Upper lobe of right lung (tissue), 1 donor: ENCODE measurements around the gene STON2. TPM values are rescaled to one million over a fixed set of nuclear protein-coding genes. Genes with fewer than 3 reads are reported as not detected.

ENCODE experiments used
- ATAC-seq: fragments of 200-7000 bp; cut with Tn5 transposase; one replicate; pipeline ENCODE4 v1.9.1; 2020; ENCODE audit warnings: mild to moderate bottlenecking, moderate library complexity
- DNase-seq: peaks from one replicate; pipeline ENCODE4 v3.0.0-alpha.2; 2020
- H3K27ac ChIP-seq: fragments of 200-600 bp; one replicate; pipeline ENCODE4 v1.8.0; 2022
- H3K27me3 ChIP-seq: fragments of 200-600 bp; one replicate; pipeline ENCODE4 v1.8.0; 2022; ENCODE audit warnings: mild to moderate bottlenecking
- H3K36me3 ChIP-seq: fragments of 200-600 bp; one replicate; pipeline ENCODE4 v1.8.0; 2022
- H3K4me1 ChIP-seq: fragments of 200-600 bp; one replicate; pipeline ENCODE4 v1.8.0; 2022
- H3K4me3 ChIP-seq: fragments of 200-600 bp; one replicate; pipeline ENCODE4 v1.8.0; 2022; ENCODE audit warnings: mild to moderate bottlenecking
- H3K9me3 ChIP-seq: fragments of 200-600 bp; one replicate; pipeline ENCODE4 v1.8.0; 2022
- intact Hi-C: fragments of 100-400 bp; cut with DNase I; formaldehyde crosslinking; loops from one replicate; pipeline ENCODE4 v1.11.0; 2022
- total RNA-seq: library from RNA; stranded (reverse); fragmentation: NEBNext Ultra II Directional; extraction: Animal tissue kit (Norgen Biotek cat#: 25700); gene quantifications from one replicate; pipeline ENCODE4 v1.2.1, GENCODE V29; 2021
- TF ChIP-seq, protein P1 (sequence below): fragments of 200-600 bp; IDR thresholded peaks from one replicate; pipeline ENCODE4 v1.8.0; 2022; ENCODE audit warnings: antibody characterized with exemption
- donor health status: DM: no; HTN: yes; CAD: no; lungs with severe emphysema.

The STON2 gene
- total RNA-seq, 1 donor from 2014 or later: 47.7 TPM

DNA sequence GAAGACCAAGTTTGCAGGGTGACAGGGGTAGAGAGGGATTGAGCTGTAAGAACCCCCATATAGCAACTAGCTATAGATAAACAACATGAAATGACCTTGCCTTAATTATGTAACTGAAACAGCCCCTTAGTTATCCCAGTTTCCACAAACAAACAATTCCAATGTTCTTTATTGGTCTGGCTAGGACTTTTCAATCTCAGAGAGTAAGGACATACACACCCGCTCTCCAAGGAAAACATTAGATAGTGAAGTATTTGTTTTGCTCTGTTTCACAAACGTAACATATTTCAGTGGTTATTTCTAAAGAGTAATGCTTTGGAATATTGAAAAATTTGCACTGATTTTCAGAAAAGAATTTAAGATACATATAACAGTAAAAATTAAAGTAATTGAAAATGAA is 127.8 kb downstream of the STON2 start:
- H3K36me3 ChIP-seq: peaks cover 3% of the 10 kb centered on the region
- no peak overlapping the region for H3K4me3 ChIP-seq
- no peaks in the 10 kb centered on the region for H3K4me1 ChIP-seq
- H3K27ac ChIP-seq: no peak overlapping the region
- no peaks in the 10 kb centered on the region for H3K27me3 ChIP-seq
- TF ChIP-seq, protein P1, sequence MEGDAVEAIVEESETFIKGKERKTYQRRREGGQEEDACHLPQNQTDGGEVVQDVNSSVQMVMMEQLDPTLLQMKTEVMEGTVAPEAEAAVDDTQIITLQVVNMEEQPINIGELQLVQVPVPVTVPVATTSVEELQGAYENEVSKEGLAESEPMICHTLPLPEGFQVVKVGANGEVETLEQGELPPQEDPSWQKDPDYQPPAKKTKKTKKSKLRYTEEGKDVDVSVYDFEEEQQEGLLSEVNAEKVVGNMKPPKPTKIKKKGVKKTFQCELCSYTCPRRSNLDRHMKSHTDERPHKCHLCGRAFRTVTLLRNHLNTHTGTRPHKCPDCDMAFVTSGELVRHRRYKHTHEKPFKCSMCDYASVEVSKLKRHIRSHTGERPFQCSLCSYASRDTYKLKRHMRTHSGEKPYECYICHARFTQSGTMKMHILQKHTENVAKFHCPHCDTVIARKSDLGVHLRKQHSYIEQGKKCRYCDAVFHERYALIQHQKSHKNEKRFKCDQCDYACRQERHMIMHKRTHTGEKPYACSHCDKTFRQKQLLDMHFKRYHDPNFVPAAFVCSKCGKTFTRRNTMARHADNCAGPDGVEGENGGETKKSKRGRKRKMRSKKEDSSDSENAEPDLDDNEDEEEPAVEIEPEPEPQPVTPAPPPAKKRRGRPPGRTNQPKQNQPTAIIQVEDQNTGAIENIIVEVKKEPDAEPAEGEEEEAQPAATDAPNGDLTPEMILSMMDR: no peak
- DNase-seq (no peak), ATAC-seq (no peak)
- no peaks in the 10 kb centered on the region for H3K9me3 ChIP-seq
- intact Hi-C loops: loop anchor here (10.0 kb wide), 1 partner anchor 182 kb away; no protein-coding TSS in a partner anchor

DNA sequence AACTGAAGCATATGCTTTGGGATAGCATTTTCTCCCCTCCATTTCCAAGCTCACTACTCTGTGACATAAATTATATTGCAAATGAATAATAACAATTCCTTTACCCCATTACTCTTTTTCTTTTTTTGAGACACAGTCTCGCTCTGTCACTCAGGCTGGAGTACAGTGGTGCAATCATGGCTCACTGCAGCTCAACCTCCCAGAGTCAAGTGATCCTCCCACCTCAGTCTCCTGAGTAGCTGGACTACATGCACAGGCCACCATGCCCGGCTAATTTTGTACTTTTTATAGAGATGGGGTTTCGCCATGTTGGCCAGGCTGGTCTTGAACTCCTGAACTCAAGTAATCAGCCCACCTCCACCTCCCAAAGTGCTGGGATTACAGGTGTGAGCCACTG is 130.1 kb downstream of the STON2 start:
- ATAC-seq: no peak
- TF ChIP-seq, protein P1: no peak
- intact Hi-C loops: loop anchor here (10.0 kb wide), 1 partner anchor 185 kb away; no protein-coding TSS in a partner anchor

GRCh38 chr14:81269100-81269978 is 130.8 kb downstream of the STON2 start:
- H3K9me3 ChIP-seq: no peaks in the 10 kb centered on the region
- no peaks in the 10 kb centered on the region for H3K27me3 ChIP-seq
- H3K4me3 ChIP-seq: no peak overlapping the region
- TF ChIP-seq, protein P1: peak; percentile 82
- H3K27ac ChIP-seq: no peak overlapping the region
- peak; percentile 91 for ATAC-seq
- intact Hi-C loops: no loop called here
- no peaks in the 10 kb centered on the region for H3K4me1 ChIP-seq
- DNase-seq: no peak
- H3K36me3 ChIP-seq: no peaks in the 10 kb centered on the region

More for the DNA sequence above, 130.1 kb downstream of the STON2 start:
- no peak for DNase-seq
- Histone ChIP-seq H3K36me3 (no peaks in the 10 kb centered on the region), H3K4me3 (no peak overlapping the region), H3K9me3 (no peaks in the 10 kb centered on the region), H3K4me1 (no peaks in the 10 kb centered on the region), H3K27me3 (no peaks in the 10 kb centered on the region), H3K27ac (no peak overlapping the region)

DNA sequence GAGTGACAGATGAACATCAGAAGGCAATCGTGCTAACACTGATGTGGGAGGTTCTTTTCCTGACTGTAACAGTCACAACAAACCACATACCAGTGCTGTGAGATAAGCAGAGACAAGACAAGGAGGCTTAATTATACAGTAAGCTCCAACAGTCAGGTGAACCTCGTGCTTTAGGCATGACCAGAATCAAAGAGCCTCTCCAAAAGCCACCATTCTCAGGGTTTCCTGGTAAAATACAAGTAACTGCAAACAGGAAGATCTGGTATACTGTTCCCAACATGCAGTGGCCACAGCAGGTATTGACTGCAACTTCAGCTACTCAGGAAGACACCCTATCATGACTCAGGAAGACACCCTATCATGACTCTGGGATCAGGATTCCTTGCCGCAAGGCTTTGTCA is 132.1 kb downstream of the STON2 start:
- ATAC-seq: no peak
- H3K4me1 ChIP-seq: no peaks in the 10 kb centered on the region
- H3K27me3 ChIP-seq: no peaks in the 10 kb centered on the region
- H3K36me3 ChIP-seq: no peaks in the 10 kb centered on the region
- H3K9me3 ChIP-seq: no peaks in the 10 kb centered on the region
- TF ChIP-seq, protein P1: no peak
- H3K27ac ChIP-seq: no peak overlapping the region
- intact Hi-C loops: no loop called here
- H3K4me3 ChIP-seq: no peak overlapping the region
- no peak for DNase-seq

DNA sequence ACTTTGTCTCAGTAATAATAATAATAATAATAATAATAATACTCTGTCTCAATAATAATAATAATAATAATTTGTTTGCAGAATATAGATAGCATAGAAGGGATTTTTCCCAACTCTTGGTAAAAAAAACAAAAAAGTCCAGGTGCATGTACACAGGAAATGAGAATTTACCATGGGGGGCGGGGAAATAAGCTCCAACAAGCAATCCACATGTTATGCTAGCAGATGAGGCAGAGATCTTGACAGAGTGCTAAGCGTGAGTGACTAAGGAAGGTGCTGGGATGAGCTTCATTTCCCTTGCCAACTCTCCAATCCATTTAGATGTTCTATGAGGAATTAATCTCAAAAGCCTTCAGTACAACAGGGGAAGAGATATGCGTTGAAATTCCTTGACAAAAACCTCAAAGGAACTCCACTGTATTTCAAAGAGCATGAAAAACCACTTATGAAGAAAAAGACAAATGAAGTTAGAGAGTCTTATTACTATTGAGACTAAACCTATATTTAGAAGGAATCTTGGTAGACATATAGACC is 134.4 kb downstream of the STON2 start:
- H3K36me3 ChIP-seq: no peaks in the 10 kb centered on the region
- no peak overlapping the region for H3K27ac ChIP-seq
- no peak overlapping the region for H3K4me3 ChIP-seq
- intact Hi-C loops: no loop called here
- H3K27me3 ChIP-seq: no peaks in the 10 kb centered on the region
- ATAC-seq: no peak
- no peaks in the 10 kb centered on the region for H3K9me3 ChIP-seq
- H3K4me1 ChIP-seq: no peaks in the 10 kb centered on the region
- DNase-seq: no peak
- TF ChIP-seq, protein P1: no peak
